ENCODE results near the gene MARK1.

Gene MARK1

GRCh38 chr1:220592714-220593113 is 64.8 kb downstream of the MARK1 start:
- TF ChIP-seq TEAD4 (IDR thresholded peaks at IDR 0.05) (no peak), TAF1 (IDR thresholded peaks at IDR 0.05; ENCODE audit: low read depth) (no peak), ZBTB7A (IDR thresholded peaks at IDR 0.05; ENCODE audit: low read depth) (no peak), RAD21 (IDR thresholded peaks at IDR 0.05; ENCODE audit: low read depth) (no peak), CEBPB (IDR thresholded peaks at IDR 0.05) (no peak), TCF12 (IDR thresholded peaks at IDR 0.05; ENCODE audit: low read depth) (no peak), NFIC (IDR thresholded peaks at IDR 0.05) (no peak), CREB1 (IDR thresholded peaks at IDR 0.05; ENCODE audit: low read depth) (no peak), FOXM1 (IDR thresholded peaks at IDR 0.05; ENCODE audit: borderline replicate concordance, low read depth) (no peak), EP300 (IDR thresholded peaks at IDR 0.05; ENCODE audit: borderline replicate concordance) (no peak)
- TF ChIP-seq, protein P1, sequence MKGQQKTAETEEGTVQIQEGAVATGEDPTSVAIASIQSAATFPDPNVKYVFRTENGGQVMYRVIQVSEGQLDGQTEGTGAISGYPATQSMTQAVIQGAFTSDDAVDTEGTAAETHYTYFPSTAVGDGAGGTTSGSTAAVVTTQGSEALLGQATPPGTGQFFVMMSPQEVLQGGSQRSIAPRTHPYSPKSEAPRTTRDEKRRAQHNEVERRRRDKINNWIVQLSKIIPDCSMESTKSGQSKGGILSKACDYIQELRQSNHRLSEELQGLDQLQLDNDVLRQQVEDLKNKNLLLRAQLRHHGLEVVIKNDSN (IDR thresholded peaks at IDR 0.05) = no peak
- TF ChIP-seq, protein P2, sequence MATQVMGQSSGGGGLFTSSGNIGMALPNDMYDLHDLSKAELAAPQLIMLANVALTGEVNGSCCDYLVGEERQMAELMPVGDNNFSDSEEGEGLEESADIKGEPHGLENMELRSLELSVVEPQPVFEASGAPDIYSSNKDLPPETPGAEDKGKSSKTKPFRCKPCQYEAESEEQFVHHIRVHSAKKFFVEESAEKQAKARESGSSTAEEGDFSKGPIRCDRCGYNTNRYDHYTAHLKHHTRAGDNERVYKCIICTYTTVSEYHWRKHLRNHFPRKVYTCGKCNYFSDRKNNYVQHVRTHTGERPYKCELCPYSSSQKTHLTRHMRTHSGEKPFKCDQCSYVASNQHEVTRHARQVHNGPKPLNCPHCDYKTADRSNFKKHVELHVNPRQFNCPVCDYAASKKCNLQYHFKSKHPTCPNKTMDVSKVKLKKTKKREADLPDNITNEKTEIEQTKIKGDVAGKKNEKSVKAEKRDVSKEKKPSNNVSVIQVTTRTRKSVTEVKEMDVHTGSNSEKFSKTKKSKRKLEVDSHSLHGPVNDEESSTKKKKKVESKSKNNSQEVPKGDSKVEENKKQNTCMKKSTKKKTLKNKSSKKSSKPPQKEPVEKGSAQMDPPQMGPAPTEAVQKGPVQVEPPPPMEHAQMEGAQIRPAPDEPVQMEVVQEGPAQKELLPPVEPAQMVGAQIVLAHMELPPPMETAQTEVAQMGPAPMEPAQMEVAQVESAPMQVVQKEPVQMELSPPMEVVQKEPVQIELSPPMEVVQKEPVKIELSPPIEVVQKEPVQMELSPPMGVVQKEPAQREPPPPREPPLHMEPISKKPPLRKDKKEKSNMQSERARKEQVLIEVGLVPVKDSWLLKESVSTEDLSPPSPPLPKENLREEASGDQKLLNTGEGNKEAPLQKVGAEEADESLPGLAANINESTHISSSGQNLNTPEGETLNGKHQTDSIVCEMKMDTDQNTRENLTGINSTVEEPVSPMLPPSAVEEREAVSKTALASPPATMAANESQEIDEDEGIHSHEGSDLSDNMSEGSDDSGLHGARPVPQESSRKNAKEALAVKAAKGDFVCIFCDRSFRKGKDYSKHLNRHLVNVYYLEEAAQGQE (IDR thresholded peaks at IDR 0.05; ENCODE audit: low read depth) = no peak
- TF ChIP-seq, protein P3, sequence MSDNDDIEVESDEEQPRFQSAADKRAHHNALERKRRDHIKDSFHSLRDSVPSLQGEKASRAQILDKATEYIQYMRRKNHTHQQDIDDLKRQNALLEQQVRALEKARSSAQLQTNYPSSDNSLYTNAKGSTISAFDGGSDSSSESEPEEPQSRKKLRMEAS (IDR thresholded peaks at IDR 0.05) = no peak

- TF ChIP-seq TCF12 (IDR thresholded peaks at IDR 0.05; ENCODE audit: low read depth) (no peak), CREB1 (IDR thresholded peaks at IDR 0.05; ENCODE audit: low read depth) (no peak), FOXM1 (IDR thresholded peaks at IDR 0.05; ENCODE audit: borderline replicate concordance, low read depth) (no peak), ZBTB7A (IDR thresholded peaks at IDR 0.05; ENCODE audit: low read depth) (no peak), EP300 (IDR thresholded peaks at IDR 0.05; ENCODE audit: borderline replicate concordance) (no peak), NFIC (IDR thresholded peaks at IDR 0.05) (no peak), YY1 (IDR thresholded peaks at IDR 0.05; ENCODE audit: low read depth) (no peak), TEAD4 (IDR thresholded peaks at IDR 0.05) (no peak), TAF1 (IDR thresholded peaks at IDR 0.05; ENCODE audit: low read depth) (no peak), EGR1 (IDR thresholded peaks at IDR 0.05) (no peak), RAD21 (IDR thresholded peaks at IDR 0.05; ENCODE audit: low read depth) (no peak), CEBPB (IDR thresholded peaks at IDR 0.05) (no peak)
- TF ChIP-seq, protein P2 (IDR thresholded peaks at IDR 0.05; ENCODE audit: low read depth) = no peak
- TF ChIP-seq, protein P3 (IDR thresholded peaks at IDR 0.05) = no peak
- TF ChIP-seq, protein P1 (IDR thresholded peaks at IDR 0.05) = no peak
Measured at GRCh38 chr1:220594356-220594755, 66.4 kb downstream of the MARK1 start.

DNA sequence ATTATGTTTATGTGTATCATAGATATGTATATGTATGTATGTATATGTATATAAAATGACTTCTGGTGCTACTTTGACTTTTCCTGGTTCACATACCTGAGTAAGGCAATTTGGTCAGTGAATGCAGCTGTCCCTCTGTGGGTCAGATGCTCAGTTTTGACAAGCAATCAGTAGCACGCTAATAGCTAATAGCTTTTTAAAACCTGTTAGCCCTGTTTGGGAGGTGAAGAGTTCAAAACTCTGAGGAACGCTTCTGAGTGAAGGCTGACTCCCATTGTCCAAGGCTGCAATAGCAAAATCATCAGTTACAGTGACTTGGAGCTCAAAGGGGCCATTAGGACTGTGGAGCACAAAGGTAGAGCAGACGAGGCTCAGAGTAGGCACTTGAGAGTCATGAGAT is 67.2 kb downstream of the MARK1 start:
- TF ChIP-seq EGR1 (IDR thresholded peaks at IDR 0.05) = no peak
- no peak for TF ChIP-seq NFIC (IDR thresholded peaks at IDR 0.05)
- no peak for TF ChIP-seq TCF12 (IDR thresholded peaks at IDR 0.05; ENCODE audit: low read depth)
- TF ChIP-seq TEAD4 (IDR thresholded peaks at IDR 0.05) = no peak
- no peak for TF ChIP-seq ZBTB7A (IDR thresholded peaks at IDR 0.05; ENCODE audit: low read depth)
- TF ChIP-seq, protein P2 (IDR thresholded peaks at IDR 0.05; ENCODE audit: low read depth) = no peak
- TF ChIP-seq, protein P1 (IDR thresholded peaks at IDR 0.05) = no peak
- TF ChIP-seq, protein P3 (IDR thresholded peaks at IDR 0.05) = no peak
- no peak for TF ChIP-seq YY1 (IDR thresholded peaks at IDR 0.05; ENCODE audit: low read depth)
- TF ChIP-seq EP300 (IDR thresholded peaks at IDR 0.05; ENCODE audit: borderline replicate concordance) = no peak
- TF ChIP-seq FOXM1 (IDR thresholded peaks at IDR 0.05; ENCODE audit: borderline replicate concordance, low read depth) = no peak
- TF ChIP-seq TAF1 (IDR thresholded peaks at IDR 0.05; ENCODE audit: low read depth) = no peak
- no peak for TF ChIP-seq CEBPB (IDR thresholded peaks at IDR 0.05)
- no peak for TF ChIP-seq RAD21 (IDR thresholded peaks at IDR 0.05; ENCODE audit: low read depth)
- no peak for TF ChIP-seq CREB1 (IDR thresholded peaks at IDR 0.05; ENCODE audit: low read depth)

Measured in Ishikawa (cell line).